Activated CD8-positive, alpha-beta memory T cell treated with anti-CD3 and anti-CD28 coated beads, Interleukin-2, amount 50 U/mL, for 1 hour (primary cell): ENCODE data around the gene UCHL5.
"Not testable (repeated sequence)": the region's sequence is repeated elsewhere in the genome, so short reads cannot be mapped to it uniquely, and the experiment has no call there.

Source experiments
- DNase-seq: peaks from one replicate; pipeline ENCODE4 v3.0.0-alpha.2; 2020; ENCODE audit errors: extremely low read depth

UCHL5 gene

DNA sequence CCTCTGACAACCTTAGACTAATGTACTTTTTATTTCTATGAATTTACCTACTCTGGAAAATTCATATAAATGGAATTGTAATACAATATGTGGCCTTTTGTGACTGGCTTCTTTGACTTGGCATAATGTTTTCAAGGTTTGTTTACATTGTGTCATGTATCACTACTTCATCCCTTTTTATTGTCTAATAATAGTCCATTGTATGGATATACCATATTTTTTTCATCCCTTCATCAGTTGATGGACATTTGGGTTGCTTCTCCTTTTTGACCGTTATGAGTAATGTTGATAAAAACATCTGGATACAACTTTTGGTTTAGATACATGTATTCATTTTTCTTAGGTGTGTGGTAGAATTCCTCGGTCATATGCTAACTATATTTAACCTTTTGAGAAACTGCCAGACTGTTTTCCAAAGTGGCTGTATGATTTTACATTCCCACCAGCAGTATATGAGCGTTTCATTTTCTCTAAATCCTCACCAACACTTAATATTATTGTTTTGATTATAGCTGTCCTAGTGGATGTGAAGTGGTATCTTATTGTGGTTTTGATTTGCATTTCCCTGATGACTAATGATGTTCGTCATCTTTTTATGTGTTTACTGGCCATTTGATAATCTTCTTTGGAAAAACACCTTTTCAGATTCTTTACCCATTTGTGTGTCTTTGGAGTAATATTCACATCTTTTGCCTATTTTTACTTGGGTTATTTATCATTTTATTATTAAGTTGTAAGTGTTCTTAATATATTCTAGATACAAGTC is 3.7 kb upstream of the UCHL5 start:
- no peak for DNase-seq

DNA sequence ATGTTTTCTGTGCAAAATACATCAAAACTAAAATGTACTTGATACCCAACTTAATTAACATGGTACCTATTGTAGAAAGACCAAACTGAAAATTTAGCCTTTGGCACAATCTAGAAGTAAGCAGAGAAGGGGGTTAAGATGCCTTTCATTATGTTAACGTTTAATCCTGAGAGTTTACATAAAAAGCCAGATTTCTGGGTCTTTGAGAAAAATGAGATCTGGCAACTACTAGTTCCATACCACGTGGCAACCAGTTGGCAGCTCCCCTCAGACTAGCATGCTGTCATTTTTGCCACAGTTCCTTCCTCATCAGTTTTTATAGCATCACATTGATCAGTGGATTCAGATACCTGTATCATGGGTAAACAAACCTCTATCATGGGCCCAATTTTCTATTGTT is 1.8 kb upstream of the UCHL5 start:
- DNase-seq: no peak

DNA sequence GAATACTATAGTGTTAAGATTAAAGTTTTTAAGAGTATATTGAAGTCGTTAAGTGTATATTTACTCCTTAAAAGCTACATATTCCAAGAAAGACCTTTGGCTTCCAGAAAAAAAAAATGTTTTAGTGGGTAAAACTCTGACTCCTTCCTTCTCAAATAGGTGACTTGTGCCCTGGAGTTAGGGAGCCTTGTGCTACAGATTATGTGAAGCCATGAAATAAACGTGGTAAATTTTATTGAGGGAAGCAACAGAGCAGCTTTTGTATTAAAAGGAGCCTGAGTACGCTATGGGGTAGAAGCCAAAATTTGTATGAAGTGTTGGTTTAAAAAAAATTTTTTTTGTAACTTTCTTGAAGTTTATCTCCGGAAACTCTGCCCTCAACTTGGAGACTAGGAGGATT is 1.2 kb upstream of the UCHL5 start:
- no peak for DNase-seq

DNA sequence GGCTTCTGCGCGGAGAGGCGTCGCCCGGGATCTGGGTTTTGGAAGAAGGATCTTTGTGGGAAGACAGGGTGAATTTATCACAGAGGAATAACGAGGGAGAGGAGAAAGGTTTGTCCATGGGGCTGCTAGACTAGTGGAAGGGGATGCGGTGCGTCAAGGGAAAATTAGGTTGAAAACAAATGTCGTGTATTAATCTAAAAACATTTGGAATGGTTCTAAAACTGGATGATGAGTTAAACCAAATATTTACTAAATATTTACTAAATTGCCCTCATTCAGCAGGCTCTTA is 899 bp upstream of the UCHL5 start:
- DNase-seq: no peak

DNA sequence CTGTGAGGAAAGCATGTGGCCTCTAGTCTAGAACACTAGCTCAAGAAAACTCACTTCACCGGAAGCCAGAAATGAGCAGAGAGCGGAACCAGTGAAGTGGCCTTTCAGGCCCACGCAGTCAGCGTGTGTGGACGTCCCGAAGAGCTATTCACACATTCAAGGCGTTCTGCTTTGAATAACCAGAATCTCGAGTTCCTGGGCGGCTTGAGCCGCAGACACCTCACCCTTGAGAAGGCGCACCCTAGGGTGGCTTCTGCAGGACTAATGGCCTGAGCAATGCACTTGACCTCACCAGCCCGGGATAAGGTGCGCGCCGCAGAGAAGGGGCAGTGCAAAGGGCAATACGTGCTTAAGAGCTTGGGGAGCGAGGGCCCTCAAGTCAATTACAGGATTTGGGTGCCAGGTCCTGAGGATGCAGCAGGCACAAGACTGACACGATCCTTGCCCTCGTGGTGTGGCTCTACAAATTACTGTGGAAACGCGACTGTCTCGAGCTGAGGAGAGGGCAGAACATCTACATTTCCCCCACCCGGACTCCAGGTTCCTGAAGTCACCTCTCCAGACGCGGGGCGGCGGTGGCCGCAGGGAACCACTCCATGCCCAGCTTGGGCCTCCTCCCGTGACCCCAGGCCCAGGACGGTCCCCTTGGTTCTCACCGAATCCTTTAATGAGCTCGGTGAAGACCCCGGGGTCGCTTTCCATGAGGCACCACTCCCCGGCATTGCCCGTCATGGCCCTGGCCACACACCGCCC is 455 bp downstream of the UCHL5 start:
- DNase-seq: peak; percentile 12

DNA sequence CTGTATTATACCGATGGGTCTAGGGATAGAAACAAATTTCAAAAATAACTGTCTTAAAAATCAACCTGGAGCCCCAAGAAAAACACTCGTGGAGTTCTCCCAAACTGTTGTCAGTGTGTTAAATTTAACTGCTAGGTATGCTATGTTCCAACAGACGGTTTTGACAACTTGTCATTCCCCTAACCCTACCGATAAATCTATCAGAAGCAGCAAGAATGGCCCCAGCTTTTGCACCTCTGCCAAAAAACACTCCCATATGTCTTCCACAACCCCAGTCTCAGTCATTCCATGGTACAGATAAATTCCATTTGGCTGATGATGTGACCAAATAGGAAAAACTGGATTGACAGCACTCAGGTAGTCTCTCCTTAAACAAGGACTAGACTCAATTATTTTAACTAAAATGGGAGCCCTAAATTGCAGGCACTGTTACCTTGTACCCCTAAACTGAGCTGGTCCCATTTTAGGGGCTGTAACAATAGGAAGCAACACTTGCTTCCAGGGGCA is 4.9 kb downstream of the UCHL5 start:
- no peak for DNase-seq

DNA sequence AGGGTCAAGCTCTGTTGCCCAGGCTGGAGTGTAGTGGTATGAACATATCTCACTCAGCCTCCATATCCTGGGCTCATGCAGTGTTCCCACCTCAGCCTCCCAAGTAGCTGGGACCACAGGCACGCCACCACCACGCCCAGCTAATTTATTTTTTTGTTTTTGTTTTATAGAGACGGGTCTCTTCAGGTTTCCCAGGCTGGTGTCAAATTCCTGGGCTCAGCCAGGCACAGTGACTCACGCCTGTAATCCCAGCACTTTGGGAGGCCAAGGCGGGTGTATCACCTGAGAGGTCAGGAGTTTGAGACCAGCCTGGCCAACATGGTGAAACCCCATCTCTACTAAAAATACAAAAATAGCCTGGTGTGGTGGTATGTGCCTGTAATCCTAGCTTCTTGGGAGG is 10.2 kb downstream of the UCHL5 start:
- DNase-seq: not testable (repeated sequence)

DNA sequence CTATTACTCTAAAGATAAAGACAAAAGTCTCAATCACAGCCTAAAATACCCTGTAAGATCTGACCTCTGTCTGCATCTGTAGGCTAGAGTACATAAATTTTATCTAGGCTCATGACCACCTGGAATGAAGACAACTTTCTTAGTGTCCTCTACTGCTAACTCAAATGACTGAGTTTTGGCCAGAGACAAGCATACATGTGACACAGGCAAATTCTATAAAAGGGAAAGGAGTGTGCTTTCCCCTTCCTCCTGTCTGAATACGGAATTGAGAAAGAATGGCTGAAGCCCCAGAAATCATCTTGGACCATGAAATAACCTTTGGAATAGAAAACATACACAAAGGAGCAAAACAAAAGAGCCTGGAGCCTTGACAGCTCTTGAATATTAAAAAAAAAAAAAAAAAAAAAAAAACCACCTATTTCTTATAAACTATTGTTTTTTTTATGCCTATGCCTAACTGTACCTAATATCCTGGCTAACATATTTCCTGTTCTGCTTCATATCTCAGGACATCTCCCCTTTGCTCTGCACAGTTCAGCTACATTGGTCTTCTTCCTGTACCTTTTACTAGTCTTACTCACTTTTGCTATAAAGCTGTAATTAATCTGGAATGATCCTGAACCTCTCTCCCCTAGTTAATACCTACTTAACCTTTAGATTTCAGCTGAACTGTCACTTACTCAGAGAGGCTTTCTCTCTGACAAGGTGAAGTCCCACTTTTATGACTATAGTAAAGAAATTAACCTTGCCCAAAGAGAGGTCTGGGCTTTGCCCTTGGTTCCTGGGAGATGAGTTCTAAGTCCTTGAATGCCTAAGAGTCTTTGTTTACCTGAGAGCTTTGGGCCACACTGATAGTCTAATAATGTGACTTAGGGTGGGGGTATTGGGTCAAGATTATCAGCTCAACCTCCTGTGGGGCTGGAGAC is 16.1 kb downstream of the UCHL5 start:
- DNase-seq: no peak

DNA sequence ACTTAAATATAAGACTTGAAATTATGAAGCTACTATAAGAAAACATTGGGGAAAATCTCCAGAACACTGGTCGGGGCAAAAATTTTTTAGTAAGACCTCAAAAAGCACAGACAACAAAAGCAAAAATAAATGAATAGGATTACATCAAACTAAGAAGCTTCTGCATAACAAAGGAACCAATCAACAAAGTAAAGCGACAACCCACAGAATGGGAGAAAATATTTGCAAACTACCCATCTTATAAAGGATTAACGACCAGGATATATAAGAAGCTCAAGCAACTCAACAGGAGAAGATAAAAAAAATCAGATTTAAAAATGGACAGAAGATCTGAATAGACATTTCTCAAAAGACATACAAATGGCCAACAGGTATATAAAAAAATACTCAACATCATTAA is 19.1 kb downstream of the UCHL5 start:
- DNase-seq: no peak

DNA sequence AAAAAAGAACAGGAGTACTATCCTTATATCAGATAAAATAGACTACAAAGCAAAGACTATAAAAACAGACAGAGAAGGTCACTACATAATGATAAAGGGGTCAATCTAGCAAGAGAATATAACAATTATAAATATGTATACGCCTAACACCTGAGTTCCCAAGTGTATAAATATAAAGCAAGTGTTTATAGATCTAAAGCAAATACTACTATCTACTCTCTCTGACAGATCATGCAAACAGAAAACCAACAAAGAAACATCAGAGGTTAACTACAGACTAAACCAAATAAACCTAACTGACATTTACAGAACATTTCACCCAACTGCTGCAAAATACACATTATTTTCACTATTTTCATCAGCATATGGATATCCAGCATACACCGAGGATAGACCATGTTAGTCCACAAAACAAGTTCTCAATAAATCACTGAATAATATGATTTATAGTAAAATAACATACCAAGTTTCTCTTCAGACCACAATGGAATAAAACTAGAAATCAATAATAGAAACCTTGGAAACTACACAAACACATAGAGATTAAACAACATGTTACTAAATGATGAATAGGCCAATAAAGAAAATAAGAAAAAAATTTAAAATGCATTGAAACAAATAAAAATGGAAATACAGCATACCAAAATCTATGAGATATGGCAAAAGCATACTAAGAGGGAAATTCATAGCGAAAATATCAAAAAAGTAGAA is 22.7 kb downstream of the UCHL5 start:
- no peak for DNase-seq

DNA sequence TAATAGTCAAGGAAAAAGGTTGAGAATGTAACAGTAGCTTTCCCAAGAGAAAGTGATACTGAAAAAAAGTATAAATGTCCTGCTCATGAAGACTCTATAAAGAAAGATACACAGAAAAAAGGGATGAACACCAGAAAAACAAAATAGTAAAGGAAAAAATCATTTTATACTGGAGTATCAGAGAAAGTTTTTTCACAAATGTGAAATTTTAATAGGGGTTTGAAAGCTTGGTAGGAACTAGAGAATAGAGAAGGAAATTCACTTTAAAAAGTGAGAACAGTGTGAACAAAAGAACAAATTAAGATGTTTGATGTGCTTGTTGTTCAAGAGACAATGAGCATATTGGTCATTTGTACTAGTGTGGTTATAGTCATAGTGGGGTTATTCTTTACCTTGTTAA is 25.6 kb downstream of the UCHL5 start:
- DNase-seq: no peak

DNA sequence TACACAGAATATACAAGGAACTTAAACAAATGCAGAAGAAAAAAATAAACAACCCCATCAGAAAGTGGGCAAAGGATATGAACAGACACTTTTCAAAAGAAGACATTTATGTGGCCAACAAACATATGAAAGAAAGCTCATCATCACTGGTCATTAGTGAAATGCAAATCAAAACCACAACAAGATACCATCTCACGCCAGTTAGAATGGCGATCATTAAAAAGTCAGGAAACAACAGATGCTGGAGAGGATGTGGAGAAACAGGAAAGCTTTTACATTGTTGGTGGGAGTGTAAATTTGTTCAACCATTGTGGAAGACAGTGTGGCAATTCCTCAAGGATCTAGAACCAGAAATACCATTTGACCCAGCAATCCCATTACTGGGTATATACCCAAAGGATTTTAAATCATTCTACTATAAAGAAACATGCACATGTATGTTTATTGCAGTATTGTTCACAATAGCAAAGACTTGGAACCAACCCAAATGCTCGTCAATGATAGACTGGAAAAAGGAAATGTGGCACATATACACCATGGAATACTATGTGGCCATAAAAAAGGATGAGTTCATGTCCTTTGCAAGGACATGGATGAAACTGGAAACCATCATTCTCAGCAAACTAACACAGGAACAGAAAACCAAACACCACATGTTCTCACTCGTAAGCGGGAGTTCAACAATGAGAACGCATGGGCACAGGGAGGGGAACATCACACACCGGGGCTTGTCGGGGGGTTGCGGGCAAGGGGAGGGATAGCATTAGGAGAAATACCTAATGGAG is 26.3 kb downstream of the UCHL5 start:
- not testable (repeated sequence) for DNase-seq

DNA sequence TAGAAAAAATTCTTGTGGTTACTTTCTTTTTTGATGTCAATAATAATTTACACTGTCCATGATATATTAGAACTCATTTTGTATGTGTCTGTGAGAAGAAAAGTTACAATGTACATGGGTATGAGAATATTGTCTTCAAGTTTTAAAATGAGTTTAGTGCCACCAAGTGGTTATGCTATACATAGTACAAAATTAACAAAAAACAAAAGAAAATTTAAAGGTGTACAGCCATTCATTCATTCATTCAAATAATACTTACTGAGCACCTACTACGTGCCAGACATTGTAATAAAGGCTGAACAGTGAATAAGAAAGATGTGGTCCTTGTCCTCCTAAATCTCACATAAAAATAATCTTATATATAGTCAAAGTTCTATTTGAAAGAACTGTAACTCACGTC is 27.7 kb downstream of the UCHL5 start:
- DNase-seq: no peak

DNA sequence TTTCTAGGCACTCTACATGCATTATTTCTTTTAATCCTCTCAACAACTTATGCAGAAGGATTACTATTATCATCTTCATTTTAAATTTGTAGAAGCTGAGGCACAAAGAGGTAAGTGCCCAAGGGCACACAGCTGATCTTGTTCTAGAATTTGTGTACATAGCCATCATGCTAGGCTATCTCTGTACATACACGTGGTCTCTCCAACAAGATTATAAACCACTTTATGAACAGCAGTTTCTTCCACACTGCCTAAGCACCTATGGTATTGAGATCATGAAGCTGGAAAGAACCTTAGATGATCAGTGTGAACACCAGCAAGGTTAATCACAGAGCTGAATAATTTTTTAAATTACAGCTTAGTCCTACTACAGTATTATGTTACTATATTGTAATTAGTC is 28.9 kb downstream of the UCHL5 start:
- DNase-seq: no peak

DNA sequence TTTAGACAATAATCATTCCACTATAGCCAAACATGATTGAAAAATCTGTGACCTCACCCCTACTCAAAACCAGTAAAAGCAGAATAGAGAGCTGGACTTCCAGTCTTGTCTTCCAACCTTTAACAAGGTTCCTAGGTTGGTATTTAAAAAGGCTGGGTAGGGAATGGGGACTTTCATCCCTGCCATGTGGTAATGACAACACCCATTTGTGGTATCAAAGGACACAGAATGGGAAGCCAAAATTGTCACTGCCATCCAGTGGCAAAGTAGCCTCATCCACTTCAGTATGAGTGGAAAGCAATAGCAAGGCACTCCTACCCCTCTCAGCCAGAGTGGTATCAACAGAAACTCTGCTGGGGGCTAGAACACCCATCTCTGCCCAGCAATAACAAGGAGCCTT is 33.9 kb downstream of the UCHL5 start:
- DNase-seq: no peak

DNA sequence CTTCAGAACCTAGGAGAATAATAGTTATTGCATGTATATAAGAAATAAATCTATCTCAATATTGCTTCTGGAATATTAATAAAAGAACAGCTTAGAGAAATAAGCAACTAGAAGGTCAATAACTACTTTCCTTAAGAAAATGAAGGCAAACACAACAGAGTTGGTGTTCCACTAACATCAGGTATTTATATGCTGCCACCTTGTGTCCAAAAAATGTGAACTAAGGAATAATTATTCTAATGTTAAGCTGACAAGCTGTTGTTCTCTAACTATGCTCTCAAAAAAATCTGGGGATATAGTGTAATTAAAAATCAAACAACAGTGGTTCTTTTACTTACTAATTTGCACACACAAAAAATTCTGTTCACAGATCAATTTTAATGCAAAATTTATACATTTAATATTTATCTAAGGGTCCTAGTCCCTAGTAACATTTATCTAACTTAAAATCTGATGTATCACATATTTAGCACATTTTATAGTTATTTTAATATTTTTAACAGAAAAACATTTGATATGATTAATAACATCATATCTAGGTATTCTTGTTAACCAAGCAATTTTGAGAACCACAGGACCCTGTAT is 39.6 kb downstream of the UCHL5 start:
- no peak for DNase-seq

DNA sequence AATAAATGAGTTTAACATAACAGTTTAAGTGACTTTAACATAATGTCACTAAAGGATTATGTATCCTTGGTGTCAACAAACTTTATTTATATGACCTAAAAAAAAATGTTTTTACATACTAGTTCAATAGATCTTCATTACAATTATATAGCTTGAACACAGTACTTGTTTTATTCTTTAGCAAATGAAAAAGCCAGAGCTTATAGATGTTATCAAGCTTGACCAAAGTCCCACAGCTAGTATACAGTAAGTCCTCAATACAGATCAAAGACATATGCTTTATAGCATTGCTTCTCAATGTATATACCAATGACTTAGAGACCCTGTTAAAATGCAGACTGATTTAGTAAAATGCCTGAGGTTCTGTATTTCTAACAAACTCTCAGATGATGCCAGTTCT is 42.4 kb downstream of the UCHL5 start:
- DNase-seq: no peak

DNA sequence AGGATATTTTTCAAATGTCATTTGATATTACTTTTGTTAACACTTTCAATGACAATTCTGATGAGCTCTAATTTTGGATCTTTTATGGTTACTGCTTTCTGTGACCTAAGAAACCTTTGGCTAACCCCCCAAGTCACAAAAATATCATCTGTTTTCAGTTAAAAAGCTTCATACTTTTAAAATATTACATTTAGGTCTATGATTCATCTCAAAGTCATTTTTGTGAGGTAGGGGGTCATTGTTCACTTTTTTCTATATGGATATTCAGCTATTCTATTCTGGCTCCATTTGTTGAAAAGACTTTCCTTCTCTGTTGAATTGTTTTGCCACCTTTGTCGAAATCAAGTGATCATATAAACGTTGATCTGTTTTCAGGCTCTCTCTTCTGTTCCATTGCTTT is 44.8 kb downstream of the UCHL5 start:
- DNase-seq: no peak

DNA sequence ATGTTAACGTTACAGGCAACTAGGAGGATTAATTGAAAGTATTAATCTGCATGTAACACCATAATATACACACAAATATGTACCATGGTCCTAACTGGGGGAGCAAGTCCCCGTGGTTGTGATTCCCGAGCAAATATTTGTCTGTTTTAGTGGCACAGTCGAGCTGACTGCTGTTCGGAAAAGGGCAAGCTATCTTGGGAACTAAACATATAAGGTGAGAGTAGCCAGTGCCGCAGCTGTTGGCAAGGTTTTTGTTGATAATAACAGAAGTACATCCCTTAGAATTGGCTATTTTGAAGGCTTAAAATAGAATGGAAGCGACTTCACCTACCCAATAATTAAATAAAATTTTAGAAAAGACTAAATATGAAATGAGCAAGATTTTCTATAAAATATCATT is 45.5 kb downstream of the UCHL5 start:
- no peak for DNase-seq

DNA sequence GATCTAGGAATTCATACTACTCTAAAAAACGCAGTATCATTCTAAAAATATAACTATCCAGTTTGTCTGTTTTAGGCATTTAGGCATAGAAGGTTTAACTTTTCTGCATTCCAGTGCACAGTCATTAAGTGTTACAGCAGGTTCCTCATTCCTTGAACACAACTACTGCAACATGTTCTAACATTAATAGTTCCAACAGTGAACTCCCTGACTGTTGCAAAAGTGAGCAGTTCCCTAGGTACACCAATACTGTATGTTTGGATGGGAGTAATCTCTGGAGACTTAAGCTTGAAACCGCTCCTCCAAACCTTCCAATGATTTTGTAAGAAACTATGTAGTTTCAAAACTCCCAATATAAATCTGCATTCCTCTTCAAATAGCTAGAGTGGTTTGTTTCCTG is 46.2 kb downstream of the UCHL5 start:
- DNase-seq: no peak

DNA sequence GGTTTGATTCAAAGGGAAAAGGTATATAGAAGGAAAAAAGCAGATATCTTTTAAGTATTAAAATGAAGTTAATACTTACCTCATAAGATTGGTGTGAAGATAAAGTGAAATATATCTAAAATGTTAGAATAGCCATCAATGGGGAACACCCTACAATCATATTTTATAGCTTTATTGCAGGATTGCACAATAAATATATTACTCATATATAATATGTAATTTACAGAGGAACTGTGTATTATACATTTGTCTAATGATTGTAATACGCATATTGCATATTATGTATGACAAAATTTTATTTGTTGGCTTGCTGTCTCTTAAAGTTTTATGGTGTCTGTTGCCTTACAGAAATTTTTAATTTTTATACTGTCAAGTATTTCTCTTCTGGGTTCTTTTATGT is 47.8 kb downstream of the UCHL5 start:
- no peak for DNase-seq
